Neutrophil (primary cell): ENCODE data around the gene CXCR4.
A peak's percentile ranks its signal among the peaks of the same experiment; 100 is the strongest.
"Not testable (repeated sequence)": the region's sequence is repeated elsewhere in the genome, so short reads cannot be mapped to it uniquely, and the experiment has no call there.

Experiments used
- H3K27ac ChIP-seq: fragments of 200-600 bp; sonication (generic); 2 replicates; pipeline ENCODE4 v1.5.1; 2016; ENCODE audit warnings: mild to moderate bottlenecking, moderate library complexity
- H3K27me3 ChIP-seq: fragments of 200-600 bp; sonication (generic); 2 replicates; pipeline ENCODE4 v1.6.0; 2016; ENCODE audit warnings: mild to moderate bottlenecking
- H3K36me3 ChIP-seq: fragments of 200-600 bp; sonication (generic); 2 replicates; pipeline ENCODE4 v1.5.1; 2017
- H3K4me1 ChIP-seq, 2 experiments: fragments of 200-600 bp in 1 of 2; sonication (generic) in 1 of 2; 1 replicate in 1 of 2; 2 replicates in 1 of 2; pipeline versions ENCODE4 v1.5.1 to v1.6.1; 2013 to 2016; ENCODE audit warnings: low read depth in 1 of 2, low read length in 1 of 2, mild to moderate bottlenecking in 1 of 2, moderate library complexity in 1 of 2; ENCODE audit not compliant: control insufficient read depth in 1 of 2, insufficient read depth in 1 of 2
- H3K4me3 ChIP-seq, 2 experiments: fragments of 200-600 bp in 1 of 2; sonication (generic) in 1 of 2; 1 replicate in 1 of 2; 2 replicates in 1 of 2; pipeline ENCODE4 v1.5.1; 2013 to 2016; ENCODE audit warnings: low read depth in 1 of 2, low read length in 1 of 2, mild to moderate bottlenecking in 1 of 2, moderate library complexity in 1 of 2
- H3K9me3 ChIP-seq: fragments of 200-600 bp; sonication (generic); 2 replicates; pipeline ENCODE4 v1.5.1; 2016
- CTCF ChIP-seq: fragments of 200-600 bp; sonication (generic); IDR thresholded peaks from 2 replicates; pipeline ENCODE4 v1.5.1; 2016; ENCODE audit warnings: antibody characterized with exemption

CXCR4 gene

GRCh38 chr2:136075476-136075875, 42.5 kb downstream of the CXCR4 start:
- no peak overlapping the region for H3K27ac ChIP-seq
- H3K4me3 ChIP-seq = no peak overlapping the region
- H3K36me3 ChIP-seq = no peaks in the 10 kb centered on the region
- no peak for TF ChIP-seq CTCF
- H3K9me3 ChIP-seq = no peaks in the 10 kb centered on the region
- no peaks in the 10 kb centered on the region for H3K4me1 ChIP-seq
- no peaks in the 10 kb centered on the region for H3K27me3 ChIP-seq

- Histone ChIP-seq H3K27me3 (no peaks in the 10 kb centered on the region), H3K4me3 (no peak overlapping the region), H3K9me3 (no peaks in the 10 kb centered on the region), H3K4me1 (peaks cover 9 to 10% of the 10 kb centered on the region in 2 experiments), H3K36me3 (no peaks in the 10 kb centered on the region), H3K27ac (no peak overlapping the region)
- no peak for TF ChIP-seq CTCF
These were observed 45.3 kb downstream of the CXCR4 start for GRCh38 chr2:136072621-136073020.

GRCh38 chr2:136071887-136072286, 46.1 kb downstream of the CXCR4 start:
- not testable (repeated sequence) for H3K9me3 ChIP-seq, H3K27ac ChIP-seq

GRCh38 chr2:136070913-136071312, 47.0 kb downstream of the CXCR4 start:
- TF ChIP-seq CTCF = no peak
- Histone ChIP-seq H3K36me3 (no peaks in the 10 kb centered on the region), H3K27me3 (no peaks in the 10 kb centered on the region), H3K27ac (no peak overlapping the region), H3K4me3 (no peak overlapping the region), H3K9me3 (no peaks in the 10 kb centered on the region), H3K4me1 (peaks cover 9 to 10% of the 10 kb centered on the region in 2 experiments)

More at GRCh38 chr2:136071887-136072286, 46.1 kb downstream of the CXCR4 start:
- H3K4me3 ChIP-seq, H3K27me3 ChIP-seq, H3K36me3 ChIP-seq: not testable (repeated sequence)
- peaks cover 9 to 10% of the 10 kb centered on the region in 2 experiments for H3K4me1 ChIP-seq

GRCh38 chr2:136069773-136070172, 48.2 kb downstream of the CXCR4 start:
- no peak for TF ChIP-seq CTCF
- Histone ChIP-seq H3K36me3 (no peaks in the 10 kb centered on the region), H3K27me3 (no peaks in the 10 kb centered on the region), H3K4me1 (peaks cover 15 to 20% of the 10 kb centered on the region in 2 experiments), H3K4me3 (no peak overlapping the region), H3K27ac (no peak overlapping the region), H3K9me3 (no peaks in the 10 kb centered on the region)

- Histone ChIP-seq H3K27ac (peak overlapping the region; percentile 50), H3K4me1 (peaks cover 15 to 20% of the 10 kb centered on the region in 2 experiments), H3K9me3 (no peaks in the 10 kb centered on the region), H3K27me3 (no peaks in the 10 kb centered on the region), H3K36me3 (no peaks in the 10 kb centered on the region), H3K4me3 (no peak overlapping the region)
- no peak for TF ChIP-seq CTCF
These were observed 49.2 kb downstream of the CXCR4 start for GRCh38 chr2:136068581-136069227.
